HG03280 (cell line): ENCODE data around the gene C12orf76.

Experiments
- ATAC-seq: cut with Tn5 transposase; IDR thresholded peaks from one replicate; pipeline ENCODE4 v1.9.1; 2021; ENCODE audit warnings: mild to moderate bottlenecking, moderate library complexity; ENCODE audit not compliant: unreplicated experiment

Gene C12orf76

GRCh38 chr12:109996483-109996853 lies 51.9 kb downstream of the C12orf76 start:
- ATAC-seq, result no peak

GRCh38 chr12:109995686-109996482 lies 52.4 kb downstream of the C12orf76 start, which contains the start of gene GIT2:
TSS of gene GIT2 (minus strand) at chr12:109996368. CDS start at chr12:109996224, 144 bp downstream.
- peak; percentile 59 for ATAC-seq

- ATAC-seq, result no peak
Measured at GRCh38 chr12:109995361-109995685, 53.0 kb downstream of the C12orf76 start.

GRCh38 chr12:109994401-109995175 lies 53.7 kb downstream of the C12orf76 start:
- ATAC-seq, result no peak

- ATAC-seq, result no peak
Measured at GRCh38 chr12:109993091-109993490, 55.2 kb downstream of the C12orf76 start.

- ATAC-seq, result no peak
Measured at GRCh38 chr12:109991586-109991985, 56.7 kb downstream of the C12orf76 start.
